BLaER1 (cell line): ENCODE data around the gene HOGA1.
A peak's percentile ranks its signal among the peaks of the same experiment; 100 is the strongest.
"Not testable (repeated sequence)": the region's sequence is repeated elsewhere in the genome, so short reads cannot be mapped to it uniquely, and the experiment has no call there.

Experiments used
- H3K27ac ChIP-seq: shearing (Covaris generic); formaldehyde crosslinking; 2 replicates; pipeline ENCODE4 v1.8.1; 2022
- H3K27me3 ChIP-seq: shearing (Covaris generic); formaldehyde crosslinking; 2 replicates; pipeline ENCODE4 v1.8.1; 2022
- H3K36me3 ChIP-seq: shearing (Covaris generic); formaldehyde crosslinking; 2 replicates; pipeline ENCODE4 v1.8.1; 2022
- H3K4me1 ChIP-seq: shearing (Covaris generic); formaldehyde crosslinking; 2 replicates; pipeline ENCODE4 v1.8.1; 2022
- H3K4me2 ChIP-seq: shearing (Covaris generic); formaldehyde crosslinking; 2 replicates; pipeline ENCODE4 v1.8.1; 2022
- H3K4me3 ChIP-seq: shearing (Covaris generic); formaldehyde crosslinking; 2 replicates; pipeline ENCODE4 v1.8.1; 2022
- H3K9ac ChIP-seq: shearing (Covaris generic); formaldehyde crosslinking; 2 replicates; pipeline ENCODE4 v1.8.1; 2022
- H3K9me3 ChIP-seq: shearing (Covaris generic); formaldehyde crosslinking; 2 replicates; pipeline ENCODE4 v1.8.1; 2022
- H4K20me1 ChIP-seq: shearing (Covaris generic); formaldehyde crosslinking; 2 replicates; pipeline ENCODE4 v1.8.1; 2022
- Cebpa-rat ChIP-seq: shearing (Covaris generic); IDR thresholded peaks from 2 replicates; pipeline ENCODE4 v1.8.1; 2022

The HOGA1 gene

DNA sequence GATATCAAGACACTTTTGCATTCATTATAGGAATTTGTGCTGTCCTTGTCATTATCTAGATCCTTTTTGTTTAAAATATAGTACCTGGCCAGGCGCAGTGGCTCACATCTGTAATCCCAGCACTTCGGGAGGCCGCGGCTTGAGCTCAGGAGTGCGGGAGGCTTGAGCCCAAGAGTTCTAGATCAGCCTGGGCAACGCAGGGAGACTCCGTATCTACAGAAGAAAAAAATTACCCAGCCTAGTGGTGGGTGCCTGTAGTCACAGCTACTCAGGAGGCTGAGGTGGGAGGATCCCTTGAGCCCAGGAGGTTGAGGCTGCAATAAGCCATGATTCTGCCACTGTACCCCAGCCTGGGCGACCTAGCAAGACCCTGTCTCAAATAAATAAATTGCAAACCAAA lies 49.7 kb downstream of the HOGA1 start:
- no peaks in the 10 kb centered on the region for H4K20me1 ChIP-seq
- no peak overlapping the region for H3K27ac ChIP-seq
- H3K4me2 ChIP-seq: no peak overlapping the region
- no peak overlapping the region for H3K9ac ChIP-seq
- H3K27me3 ChIP-seq: no peaks in the 10 kb centered on the region
- no peaks in the 10 kb centered on the region for H3K36me3 ChIP-seq
- H3K4me1 ChIP-seq: no peaks in the 10 kb centered on the region
- TF ChIP-seq Cebpa-rat: no peak
- no peak overlapping the region for H3K4me3 ChIP-seq
- H3K9me3 ChIP-seq: peaks cover 10% of the 10 kb centered on the region; the same call in 1 of the 2 replicates

DNA sequence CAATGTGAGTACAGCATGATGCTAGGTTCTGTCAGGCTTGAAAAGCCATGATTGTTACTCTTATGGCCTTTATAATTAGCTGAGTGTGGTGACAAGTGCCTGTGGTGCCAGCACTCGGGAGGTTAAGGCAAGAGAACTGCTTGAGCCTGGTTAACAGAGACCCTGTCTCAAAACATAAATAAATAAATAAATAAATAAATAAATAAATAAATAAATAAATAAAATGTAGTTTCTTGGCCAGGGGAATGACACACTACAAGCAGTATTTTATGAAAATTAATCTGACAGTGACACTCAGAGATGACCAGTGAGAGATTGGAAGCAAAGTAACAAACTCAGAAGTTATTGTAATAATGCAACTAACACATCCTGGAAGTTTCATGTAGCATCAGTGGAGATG lies 51.4 kb downstream of the HOGA1 start:
- Histone ChIP-seq H3K9me3 (peaks cover 14% of the 10 kb centered on the region), H3K4me2 (no peak overlapping the region), H3K36me3 (no peaks in the 10 kb centered on the region), H3K4me1 (no peaks in the 10 kb centered on the region), H4K20me1 (no peaks in the 10 kb centered on the region), H3K27me3 (no peaks in the 10 kb centered on the region), H3K27ac (no peak overlapping the region), H3K4me3 (no peak overlapping the region), H3K9ac (no peak overlapping the region)
- no peak for TF ChIP-seq Cebpa-rat

DNA sequence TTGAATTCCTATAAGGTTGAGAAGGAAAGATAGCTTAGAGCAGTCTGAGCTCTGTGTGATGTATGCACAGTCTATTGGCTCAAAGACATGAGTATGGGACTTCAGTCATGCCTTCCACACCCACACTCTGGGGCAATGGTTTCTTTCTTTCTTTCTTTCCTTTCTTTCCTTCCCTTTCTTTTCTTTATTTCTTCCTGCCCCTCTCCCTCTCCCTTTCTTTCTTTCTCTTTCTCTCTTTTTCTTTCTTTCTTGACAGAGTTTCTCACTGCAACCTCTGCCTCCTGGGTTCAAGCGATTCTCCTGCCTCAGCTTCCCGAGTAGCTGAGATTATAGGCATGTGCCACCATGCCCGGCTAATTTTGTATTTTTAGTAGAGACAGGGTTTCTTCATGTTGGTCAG lies 54.9 kb downstream of the HOGA1 start:
- not testable (repeated sequence) for H3K4me3 ChIP-seq, H3K9ac ChIP-seq, H3K36me3 ChIP-seq, H3K4me2 ChIP-seq, H3K27me3 ChIP-seq, H3K27ac ChIP-seq, H3K9me3 ChIP-seq
- Histone ChIP-seq H4K20me1 (peaks cover 13% of the 10 kb centered on the region; the same call in 1 of the 2 replicates), H3K4me1 (peaks cover 13% of the 10 kb centered on the region)

DNA sequence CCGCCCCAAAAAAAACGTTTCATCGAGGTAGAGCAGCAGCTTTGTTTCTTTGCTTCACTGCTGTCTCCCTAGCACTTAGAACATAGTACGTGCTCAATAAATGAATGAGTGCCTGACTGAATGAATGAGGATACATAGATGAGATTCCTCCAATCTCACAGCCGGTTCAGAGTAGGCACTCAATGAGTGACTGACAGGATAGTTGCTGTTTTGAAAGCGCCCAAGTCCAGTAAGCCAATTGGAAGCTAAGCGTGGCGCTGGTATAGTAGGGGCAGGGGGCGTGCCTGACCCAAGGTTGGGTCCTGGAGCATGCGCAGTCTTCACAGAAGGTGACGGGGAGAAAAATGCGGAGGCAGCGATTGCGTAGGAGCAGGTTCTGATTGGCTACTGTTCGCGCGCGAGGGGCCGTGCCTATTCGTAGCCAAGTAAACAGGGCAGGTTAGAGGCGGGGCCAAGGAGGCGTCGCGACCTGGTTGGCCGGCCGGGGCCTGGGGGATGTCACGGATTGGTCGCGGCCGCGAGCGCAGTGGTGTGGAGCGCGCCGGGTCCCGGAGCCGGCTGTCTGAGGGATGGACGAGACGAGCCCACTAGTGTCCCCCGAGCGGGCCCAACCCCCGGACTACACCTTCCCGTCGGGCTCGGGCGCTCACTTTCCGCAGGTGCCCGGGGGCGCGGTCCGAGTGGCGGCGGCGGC lies 56.1 kb downstream of the HOGA1 start, which contains the start of gene PI4K2A:
PI4K2A (plus strand) TSS at position 498 of the 694 bp plus-strand sequence; CDS start at position 570, 72 bp downstream.
- Histone ChIP-seq H3K4me2 (peak within 1 kb of the TSS; percentile 81), H4K20me1 (peaks cover 13% of the 10 kb centered on the region; the same call in 1 of the 2 replicates), H3K9me3 (peaks cover 10% of the 10 kb centered on the region; the same call in 1 of the 2 replicates), H3K36me3 (0 out of 2 replicates have a peak, but pooled peaks cover 7% of the 10 kb centered on the region), H3K4me3 (peak within 1 kb of the TSS; percentile 81), H3K4me1 (peaks cover 13% of the 10 kb centered on the region), H3K27me3 (no peaks in the 10 kb centered on the region), H3K27ac (peak within 1 kb of the TSS; percentile 49; the same call in 1 of the 2 replicates), H3K9ac (peak within 1 kb of the TSS; percentile 73)
- no peak for TF ChIP-seq Cebpa-rat

DNA sequence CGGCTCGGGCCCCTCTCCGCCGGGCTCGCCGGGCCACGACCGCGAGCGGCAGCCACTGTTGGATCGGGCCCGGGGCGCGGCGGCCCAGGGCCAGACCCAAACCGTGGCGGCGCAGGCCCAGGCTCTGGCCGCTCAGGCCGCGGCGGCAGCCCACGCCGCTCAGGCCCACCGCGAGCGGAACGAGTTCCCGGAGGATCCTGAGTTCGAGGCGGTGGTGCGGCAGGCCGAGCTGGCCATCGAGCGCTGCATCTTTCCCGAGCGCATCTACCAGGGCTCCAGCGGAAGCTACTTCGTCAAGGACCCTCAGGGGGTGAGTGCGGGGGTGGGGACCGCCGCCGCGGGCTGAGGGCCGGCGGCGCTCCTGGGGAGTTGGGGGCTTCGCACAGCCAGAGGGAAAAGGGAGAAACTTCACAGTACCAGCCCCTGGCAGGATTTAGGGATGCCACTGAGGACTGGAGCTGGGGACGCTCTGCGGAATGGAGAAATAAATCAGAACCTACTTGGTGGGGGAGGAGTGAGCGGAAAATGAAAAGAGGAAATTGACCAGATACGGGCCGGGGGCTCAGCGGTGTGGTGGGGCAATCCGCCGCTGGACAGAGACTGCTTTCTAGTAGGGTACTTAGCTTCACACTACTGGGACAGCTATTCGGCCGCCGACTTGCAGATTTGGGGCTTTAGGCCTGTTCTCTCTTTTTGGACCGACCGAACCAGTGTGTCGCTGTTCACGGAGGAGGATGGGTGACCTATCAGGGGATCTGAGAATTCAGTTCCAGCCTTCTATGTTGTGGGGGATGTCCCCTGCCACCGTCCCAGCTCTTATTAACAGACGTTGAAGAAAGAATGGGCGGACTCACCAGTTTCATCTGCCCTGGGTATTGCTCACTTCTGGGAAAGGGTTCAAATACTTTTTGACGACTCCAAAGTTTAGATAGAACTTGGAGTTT lies 57.0 kb downstream of the HOGA1 start:
- H3K4me1 ChIP-seq: peaks cover 13% of the 10 kb centered on the region
- H3K4me2 ChIP-seq: peak overlapping the region; percentile 81
- peaks cover 10% of the 10 kb centered on the region; the same call in 1 of the 2 replicates for H3K9me3 ChIP-seq
- H3K9ac ChIP-seq: peak overlapping the region; percentile 73
- no peaks in the 10 kb centered on the region for H3K27me3 ChIP-seq
- H3K27ac ChIP-seq: peak overlapping the region; percentile 49; the same call in 1 of the 2 replicates
- H4K20me1 ChIP-seq: peaks cover 13% of the 10 kb centered on the region; the same call in 1 of the 2 replicates
- H3K4me3 ChIP-seq: peak overlapping the region; percentile 81
- H3K36me3 ChIP-seq: 0 out of 2 replicates have a peak, but pooled peaks cover 7% of the 10 kb centered on the region
- no peak for TF ChIP-seq Cebpa-rat

DNA sequence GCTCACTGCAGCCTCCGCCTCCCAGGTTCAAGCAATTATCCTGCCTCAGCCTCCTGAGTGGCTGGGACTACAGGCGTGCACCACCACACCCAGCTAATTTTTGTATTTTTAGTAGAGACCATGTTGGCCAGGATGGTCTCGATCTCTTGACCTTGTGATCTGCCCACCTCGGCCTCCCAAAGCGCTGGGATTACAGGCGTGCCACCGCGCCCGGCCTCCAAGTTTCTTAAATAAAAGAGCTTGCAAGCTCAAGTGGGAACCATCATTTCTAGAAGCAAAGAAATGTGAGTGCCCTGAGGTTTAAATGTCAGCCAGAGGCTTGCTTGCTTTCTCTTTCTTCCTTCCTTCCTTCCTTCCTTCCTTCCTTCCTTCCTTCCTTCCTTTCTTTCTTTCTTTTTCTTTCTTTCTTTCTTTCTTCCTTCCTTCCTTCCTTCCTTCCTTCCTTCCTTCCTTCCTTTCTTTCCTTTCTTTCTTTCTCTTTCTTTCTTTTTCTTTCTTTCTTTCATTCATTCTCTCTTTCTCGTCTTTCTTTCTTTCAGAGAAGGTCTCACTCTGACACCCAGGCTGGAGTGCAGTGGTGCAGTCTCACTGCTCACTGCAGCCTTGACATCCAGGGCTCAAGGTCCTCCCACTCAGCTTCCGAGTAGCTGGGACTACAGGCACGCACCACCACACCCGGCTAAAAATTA lies 58.4 kb downstream of the HOGA1 start:
- H3K4me1 ChIP-seq: peaks cover 13% of the 10 kb centered on the region
- H4K20me1 ChIP-seq: peaks cover 13% of the 10 kb centered on the region; the same call in 1 of the 2 replicates
- not testable (repeated sequence) for H3K36me3 ChIP-seq, H3K27me3 ChIP-seq, H3K27ac ChIP-seq, H3K9me3 ChIP-seq, H3K9ac ChIP-seq, H3K4me3 ChIP-seq
- H3K4me2 ChIP-seq: peak overlapping the region; percentile 81

DNA sequence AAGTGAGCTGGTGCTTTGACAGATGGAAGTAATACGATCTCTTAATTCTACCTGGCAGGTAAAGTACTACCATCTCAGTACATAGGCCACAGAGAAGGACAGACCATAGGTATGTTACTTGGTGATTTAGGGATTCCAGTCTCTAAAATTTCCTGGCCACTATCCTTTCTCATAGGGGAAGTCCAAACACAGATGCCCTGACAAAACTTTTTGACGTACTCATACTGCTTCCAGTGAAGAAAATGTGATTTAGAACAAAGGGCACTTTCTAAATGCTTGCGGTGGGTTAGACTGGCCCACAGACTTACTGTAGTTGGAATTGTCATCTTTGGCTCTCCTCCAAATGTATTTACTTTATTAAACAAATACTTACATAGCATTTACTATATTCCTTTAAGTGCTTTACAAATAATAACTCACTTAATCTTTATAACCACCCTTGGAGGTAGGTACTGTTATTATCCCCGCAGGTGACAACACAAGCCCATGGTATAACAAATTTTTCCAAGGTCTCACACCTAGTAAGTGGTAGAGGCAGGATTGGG lies 59.3 kb downstream of the HOGA1 start:
- Histone ChIP-seq H3K4me2 (no peak overlapping the region), H3K9ac (no peak overlapping the region), H3K9me3 (peaks cover 10% of the 10 kb centered on the region; the same call in 1 of the 2 replicates), H3K27me3 (no peaks in the 10 kb centered on the region), H3K4me3 (no peak overlapping the region), H3K27ac (no peak overlapping the region), H3K36me3 (0 out of 2 replicates have a peak, but pooled peaks cover 7% of the 10 kb centered on the region), H4K20me1 (peaks cover 13% of the 10 kb centered on the region; the same call in 1 of the 2 replicates), H3K4me1 (peaks cover 13% of the 10 kb centered on the region)
- no peak for TF ChIP-seq Cebpa-rat

DNA sequence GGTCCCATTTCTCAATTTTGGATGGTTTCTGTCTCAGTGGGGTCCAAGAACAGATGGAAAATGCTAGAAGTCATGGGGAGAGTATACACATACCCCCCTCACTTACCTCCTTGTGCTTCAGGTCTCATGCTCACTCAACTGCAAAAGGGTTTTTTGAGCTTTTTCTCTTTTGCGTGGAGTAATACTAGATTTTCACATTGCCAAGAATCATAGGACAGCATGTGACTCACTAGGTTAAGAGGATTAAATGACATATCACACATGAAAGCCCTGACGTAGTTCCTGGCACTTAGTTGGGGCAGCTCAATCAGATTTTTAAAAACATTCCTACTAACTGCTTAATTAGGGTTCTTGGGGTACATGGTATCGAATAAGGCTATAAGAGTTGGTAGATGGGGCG lies 60.7 kb downstream of the HOGA1 start:
- Histone ChIP-seq H3K27me3 (no peaks in the 10 kb centered on the region), H3K4me2 (no peak overlapping the region), H3K9ac (no peak overlapping the region), H4K20me1 (peaks cover 13% of the 10 kb centered on the region; the same call in 1 of the 2 replicates), H3K9me3 (peaks cover 10% of the 10 kb centered on the region; the same call in 1 of the 2 replicates), H3K36me3 (0 out of 2 replicates have a peak, but pooled peaks cover 7% of the 10 kb centered on the region), H3K4me3 (no peak overlapping the region), H3K27ac (no peak overlapping the region), H3K4me1 (peaks cover 13% of the 10 kb centered on the region)
- TF ChIP-seq Cebpa-rat: no peak

DNA sequence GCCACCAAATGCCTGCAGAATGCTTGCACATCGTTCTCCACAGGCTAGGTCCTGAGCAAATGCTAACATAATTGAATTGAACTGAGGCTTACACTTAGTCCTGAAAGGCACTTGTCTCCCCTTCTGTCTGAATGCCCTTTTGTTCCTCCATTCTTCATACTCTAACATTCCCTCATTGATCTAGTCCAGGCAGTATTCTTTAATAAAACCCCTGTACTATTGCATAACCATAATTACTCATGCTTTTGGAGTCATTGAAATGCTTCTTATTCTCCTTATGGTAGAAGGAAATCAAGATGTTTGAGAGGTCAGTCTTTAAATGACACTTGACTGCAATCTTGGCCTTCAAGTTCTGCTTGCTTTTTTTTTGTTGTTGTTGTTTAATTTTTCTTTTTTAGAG lies 63.4 kb downstream of the HOGA1 start:
- Histone ChIP-seq H3K4me3 (no peak overlapping the region), H3K4me2 (no peak overlapping the region), H3K27me3 (no peaks in the 10 kb centered on the region), H3K9ac (no peak overlapping the region), H4K20me1 (no peaks in the 10 kb centered on the region), H3K9me3 (no peaks in the 10 kb centered on the region), H3K4me1 (peaks cover under 1% of the 10 kb centered on the region), H3K36me3 (peaks cover 27% of the 10 kb centered on the region), H3K27ac (no peak overlapping the region)
- no peak for TF ChIP-seq Cebpa-rat
